ENCODE results near the gene SKAP2. TPM values are rescaled to one million over a fixed set of nuclear protein-coding genes. Genes with fewer than 3 reads are reported as not detected.

SKAP2 gene
- total and polyA plus RNA-seq, 10 of the 15 experiments (the other 5 are each of a cell fraction or from before 2014, with no cell fraction given), result 10.9 to 40.6 (median 23.5) TPM

GRCh38 chr7:26691406-26691805 lies 173.0 kb downstream of the SKAP2 start:
- no peak for FAIRE-seq
- H3K79me2 ChIP-seq (ENCODE audit: control insufficient read depth, insufficient read depth, low read length), result no peaks in the 10 kb centered on the region

More at GRCh38 chr7:26691406-26691805, 173.0 kb downstream of the SKAP2 start:
- Histone ChIP-seq H3K4me3 (no peak overlapping the region), H3K9me3 (replicated peaks; ENCODE audit: control insufficient read depth, insufficient read depth, low read length) (no peaks in the 10 kb centered on the region), H3K27ac (ENCODE audit: control insufficient read depth, insufficient read depth) (no peak overlapping the region), H3K36me3 (ENCODE audit: control insufficient read depth in 2 of 2, insufficient read depth in 2 of 2, low read length in 1 of 2) (no peaks in the 10 kb centered on the region), H3K9ac (ENCODE audit: control insufficient read depth, insufficient read depth, low read length) (no peak overlapping the region), H2AFZ (ENCODE audit: control insufficient read depth, low read depth, low read length) (no peak overlapping the region), H4K20me1 (ENCODE audit: control insufficient read depth, insufficient read depth) (no peaks in the 10 kb centered on the region), H3K4me1 (ENCODE audit: control insufficient read depth, insufficient read depth, low read length) (peaks cover 14% of the 10 kb centered on the region; the same call in 1 of the 2 replicates), H3K4me2 (ENCODE audit: control insufficient read depth, insufficient read depth) (no peak overlapping the region), H3K27me3 (replicated peaks in 1 of 2; ENCODE audit: control insufficient read depth in 2 of 2, insufficient read depth in 2 of 2, low read length in 1 of 2) (no peaks in the 10 kb centered on the region)
- WGBS (ENCODE audit: insufficient coverage, insufficient replicate concordance, low lambda C conversion rate, missing lambda C conversion rate), result 62% methylated on average over 2 of the region's 2 CpGs
- no peak for TF ChIP-seq ATF3 (IDR thresholded peaks at IDR 0.05; ENCODE audit: borderline replicate concordance, extremely low read depth, low read depth, low read length)
- TF ChIP-seq POLR2A (IDR thresholded peaks at IDR 0.05; ENCODE audit: low read depth, low read length), result no peak
- no peak for TF ChIP-seq MTA3 (IDR thresholded peaks at IDR 0.05; ENCODE audit: borderline replicate concordance, low read length)
- no peak for TF ChIP-seq CHD4 (IDR thresholded peaks at IDR 0.05)
- TF ChIP-seq SUZ12 (IDR thresholded peaks at IDR 0.05; ENCODE audit: unreplicated experiment), result no peak
- TF ChIP-seq PRDM15 (CRISPR knock-in tag; IDR thresholded peaks at IDR 0.05), result no peak
- no peak for TF ChIP-seq HDAC6 (IDR thresholded peaks at IDR 0.05; ENCODE audit: unreplicated experiment)
- no peak for TF ChIP-seq RAD51 (IDR thresholded peaks at IDR 0.05)
- no peak for TF ChIP-seq SREBF1 (IDR thresholded peaks at IDR 0.05; ENCODE audit: low read length)
- SMC1A ChIA-PET (ENCODE audit: uncharacterized antibody, unreplicated experiment), result interaction anchor here (0.9 to 1.9 kb wide), 4 partner anchors 9 to 218 kb away, joined by 3 to 7 read pairs (median 4); no protein-coding TSS in a partner anchor
- BruUV-seq (replicated peaks), result no TSS peak
- CTCF ChIA-PET, result interaction anchor here (0.6 to 6.0 kb wide), 3 partner anchors 322 to 488 kb away, joined by 3 to 48 read pairs (median 3); no protein-coding TSS in a partner anchor
- intact Hi-C loops (cut with micrococcal nuclease; ENCODE audit: unreplicated experiment), result no loop called here
- in situ Hi-C loops (cut with MboI), result no loop called here
- RAD21 ChIA-PET (ENCODE audit: unreplicated experiment), result interaction anchor here (2.7 kb wide), 1 partner anchor 164 kb away, joined by 10 read pairs; no protein-coding TSS in a partner anchor
- POLR2A ChIA-PET, result no interaction called here
- no peak for DNase-seq (ENCODE audit: low read depth, low spot score)
- no peak for ATAC-seq

All from GM12878 (cell line).